ENCODE measurements around the gene EGLN1. TPM values are rescaled to one million over a fixed set of nuclear protein-coding genes. Genes with fewer than 3 reads are reported as not detected.
"Not testable (repeated sequence)": the region's sequence is repeated elsewhere in the genome, so short reads cannot be mapped to it uniquely, and the experiment has no call there.

The EGLN1 gene
- total RNA-seq, 1 donor: 19.0 TPM

- peaks cover 18% of the 10 kb centered on the region for H3K4me1 ChIP-seq (ENCODE audit: insufficient read depth, low read length)
Measured at GRCh38 chr1:231376101-231376500, 46.0 kb downstream of the EGLN1 start.

GRCh38 chr1:231374394-231374793 is 47.7 kb downstream of the EGLN1 start:
- Histone ChIP-seq H3K9me3 (ENCODE audit: low read depth, low read length) (no peaks in the 10 kb centered on the region), H3K27me3 (ENCODE audit: insufficient read depth, low read length) (no peaks in the 10 kb centered on the region), H3K4me1 (ENCODE audit: insufficient read depth, low read length) (peaks cover 18% of the 10 kb centered on the region), H3K4me3 (ENCODE audit: low read length) (no peak overlapping the region)

More at GRCh38 chr1:231376101-231376500, 46.0 kb downstream of the EGLN1 start:
- no peak overlapping the region for H3K4me3 ChIP-seq (ENCODE audit: low read length)
- H3K9me3 ChIP-seq (ENCODE audit: low read depth, low read length): no peaks in the 10 kb centered on the region
- H3K27me3 ChIP-seq (ENCODE audit: insufficient read depth, low read length): no peaks in the 10 kb centered on the region

- Histone ChIP-seq H3K4me1 (ENCODE audit: insufficient read depth, low read length) (peaks cover 13% of the 10 kb centered on the region), H3K9me3 (ENCODE audit: low read depth, low read length) (no peaks in the 10 kb centered on the region), H3K27me3 (ENCODE audit: insufficient read depth, low read length) (no peaks in the 10 kb centered on the region), H3K4me3 (ENCODE audit: low read length) (no peak overlapping the region)
Measured at GRCh38 chr1:231372501-231372900, 49.6 kb downstream of the EGLN1 start.

GRCh38 chr1:231369282-231369681 is 52.8 kb downstream of the EGLN1 start:
- Histone ChIP-seq H3K9me3 (ENCODE audit: low read depth, low read length) (no peaks in the 10 kb centered on the region), H3K4me3 (ENCODE audit: low read length) (no peak overlapping the region), H3K27me3 (ENCODE audit: insufficient read depth, low read length) (no peaks in the 10 kb centered on the region), H3K4me1 (ENCODE audit: insufficient read depth, low read length) (no peaks in the 10 kb centered on the region)

- Histone ChIP-seq H3K27me3 (ENCODE audit: insufficient read depth, low read length) (no peaks in the 10 kb centered on the region), H3K9me3 (ENCODE audit: low read depth, low read length) (no peaks in the 10 kb centered on the region), H3K4me1 (ENCODE audit: insufficient read depth, low read length) (peaks cover 2% of the 10 kb centered on the region), H3K4me3 (ENCODE audit: low read length) (no peak overlapping the region)
Measured at GRCh38 chr1:231364192-231364591, 57.9 kb downstream of the EGLN1 start.

- H3K4me1 ChIP-seq (ENCODE audit: insufficient read depth, low read length): peaks cover 4% of the 10 kb centered on the region
- H3K9me3 ChIP-seq (ENCODE audit: low read depth, low read length): no peaks in the 10 kb centered on the region
- H3K4me3 ChIP-seq (ENCODE audit: low read length): no peak overlapping the region
- H3K27me3 ChIP-seq (ENCODE audit: insufficient read depth, low read length): no peaks in the 10 kb centered on the region
Measured at GRCh38 chr1:231363624-231364023, 58.5 kb downstream of the EGLN1 start.

- Histone ChIP-seq H3K4me1 (ENCODE audit: insufficient read depth, low read length) (peaks cover 7% of the 10 kb centered on the region), H3K4me3 (ENCODE audit: low read length) (no peak overlapping the region), H3K9me3 (ENCODE audit: low read depth, low read length) (no peaks in the 10 kb centered on the region), H3K27me3 (ENCODE audit: insufficient read depth, low read length) (no peaks in the 10 kb centered on the region)
Measured at GRCh38 chr1:231362325-231362724, 59.8 kb downstream of the EGLN1 start.

GRCh38 chr1:231359113-231359512 is 63.0 kb downstream of the EGLN1 start:
- Histone ChIP-seq H3K4me1 (ENCODE audit: insufficient read depth, low read length) (peaks cover 7% of the 10 kb centered on the region), H3K4me3 (ENCODE audit: low read length) (no peak overlapping the region), H3K9me3 (ENCODE audit: low read depth, low read length) (no peaks in the 10 kb centered on the region), H3K27me3 (ENCODE audit: insufficient read depth, low read length) (no peaks in the 10 kb centered on the region)

GRCh38 chr1:231357831-231358354 is 64.2 kb downstream of the EGLN1 start:
- Histone ChIP-seq H3K4me1 (ENCODE audit: insufficient read depth, low read length) (peaks cover 7% of the 10 kb centered on the region), H3K27me3 (ENCODE audit: insufficient read depth, low read length) (no peaks in the 10 kb centered on the region), H3K9me3 (ENCODE audit: low read depth, low read length) (no peaks in the 10 kb centered on the region), H3K4me3 (ENCODE audit: low read length) (no peak overlapping the region)

GRCh38 chr1:231357187-231357772 is 64.8 kb downstream of the EGLN1 start:
- no peaks in the 10 kb centered on the region for H3K27me3 ChIP-seq (ENCODE audit: insufficient read depth, low read length)

GRCh38 chr1:231355171-231355570 is 66.9 kb downstream of the EGLN1 start:
- Histone ChIP-seq H3K4me3 (ENCODE audit: low read length) (no peak overlapping the region), H3K9me3 (ENCODE audit: low read depth, low read length) (no peaks in the 10 kb centered on the region), H3K27me3 (ENCODE audit: insufficient read depth, low read length) (no peaks in the 10 kb centered on the region), H3K4me1 (ENCODE audit: insufficient read depth, low read length) (peaks cover 7% of the 10 kb centered on the region)

More at GRCh38 chr1:231357187-231357772, 64.8 kb downstream of the EGLN1 start:
- H3K4me1 ChIP-seq (ENCODE audit: insufficient read depth, low read length): peaks cover 7% of the 10 kb centered on the region
- H3K4me3 ChIP-seq (ENCODE audit: low read length): no peak overlapping the region
- H3K9me3 ChIP-seq (ENCODE audit: low read depth, low read length): no peaks in the 10 kb centered on the region

- Histone ChIP-seq H3K4me1 (ENCODE audit: insufficient read depth, low read length) (peaks cover 7% of the 10 kb centered on the region), H3K27me3 (ENCODE audit: insufficient read depth, low read length) (no peaks in the 10 kb centered on the region), H3K4me3 (ENCODE audit: low read length) (no peak overlapping the region), H3K9me3 (ENCODE audit: low read depth, low read length) (no peaks in the 10 kb centered on the region)
Measured at GRCh38 chr1:231354330-231355020, 67.6 kb downstream of the EGLN1 start.

GRCh38 chr1:231353086-231353485 is 69.0 kb downstream of the EGLN1 start:
- Histone ChIP-seq H3K9me3 (ENCODE audit: low read depth, low read length) (no peaks in the 10 kb centered on the region), H3K4me1 (ENCODE audit: insufficient read depth, low read length) (peaks cover 2% of the 10 kb centered on the region), H3K27me3 (ENCODE audit: insufficient read depth, low read length) (no peaks in the 10 kb centered on the region), H3K4me3 (ENCODE audit: low read length) (no peak overlapping the region)

- Histone ChIP-seq H3K4me3 (ENCODE audit: low read length) (no peak overlapping the region), H3K27me3 (ENCODE audit: insufficient read depth, low read length) (no peaks in the 10 kb centered on the region)
Measured at GRCh38 chr1:231351816-231352215, 70.3 kb downstream of the EGLN1 start.

GRCh38 chr1:231348856-231349255 is 73.2 kb downstream of the EGLN1 start:
- H3K9me3 ChIP-seq (ENCODE audit: low read depth, low read length); H3K4me1 ChIP-seq (ENCODE audit: insufficient read depth, low read length); H3K4me3 ChIP-seq (ENCODE audit: low read length); H3K27me3 ChIP-seq (ENCODE audit: insufficient read depth, low read length): not testable (repeated sequence)

More at GRCh38 chr1:231351816-231352215, 70.3 kb downstream of the EGLN1 start:
- H3K9me3 ChIP-seq (ENCODE audit: low read depth, low read length): no peaks in the 10 kb centered on the region
- no peaks in the 10 kb centered on the region for H3K4me1 ChIP-seq (ENCODE audit: insufficient read depth, low read length)

- H3K4me3 ChIP-seq (ENCODE audit: low read length): no peak overlapping the region
- H3K9me3 ChIP-seq (ENCODE audit: low read depth, low read length): no peaks in the 10 kb centered on the region
- H3K27me3 ChIP-seq (ENCODE audit: insufficient read depth, low read length): no peaks in the 10 kb centered on the region
- no peaks in the 10 kb centered on the region for H3K4me1 ChIP-seq (ENCODE audit: insufficient read depth, low read length)
Measured at GRCh38 chr1:231348442-231348841, 73.6 kb downstream of the EGLN1 start.

All from mononuclear cell (primary cell).